LNCAP (cell line): ENCODE results near the gene TMEM60.

Experiments used
- TF ChIP-seq, protein P1 (sequence below): fragments of 450-650 bp; IDR thresholded peaks from 2 replicates; pipeline ENCODE4 v1.5.1; 2017; ENCODE audit warnings: mild to moderate bottlenecking

TMEM60 gene

DNA sequence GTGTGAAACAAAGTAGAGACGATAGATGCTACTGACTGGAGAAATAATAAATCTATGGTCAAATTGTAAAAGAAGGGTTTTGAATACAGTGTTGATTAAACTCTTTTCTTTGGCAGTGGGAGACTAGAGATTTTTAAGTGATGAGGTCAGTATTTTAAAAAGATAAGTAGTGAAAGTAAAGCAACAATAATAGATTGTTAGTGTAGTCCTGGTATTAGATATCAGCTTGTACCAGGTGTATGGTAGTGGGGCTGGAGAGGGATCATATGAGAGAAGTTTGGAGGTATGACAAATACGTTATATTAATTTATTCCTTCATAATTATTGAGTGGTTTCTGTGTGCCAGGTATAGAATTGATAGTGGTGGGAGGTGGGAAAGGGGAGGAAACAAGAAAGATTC lies 25.6 kb upstream of the TMEM60 start:
- TF ChIP-seq, protein P1, sequence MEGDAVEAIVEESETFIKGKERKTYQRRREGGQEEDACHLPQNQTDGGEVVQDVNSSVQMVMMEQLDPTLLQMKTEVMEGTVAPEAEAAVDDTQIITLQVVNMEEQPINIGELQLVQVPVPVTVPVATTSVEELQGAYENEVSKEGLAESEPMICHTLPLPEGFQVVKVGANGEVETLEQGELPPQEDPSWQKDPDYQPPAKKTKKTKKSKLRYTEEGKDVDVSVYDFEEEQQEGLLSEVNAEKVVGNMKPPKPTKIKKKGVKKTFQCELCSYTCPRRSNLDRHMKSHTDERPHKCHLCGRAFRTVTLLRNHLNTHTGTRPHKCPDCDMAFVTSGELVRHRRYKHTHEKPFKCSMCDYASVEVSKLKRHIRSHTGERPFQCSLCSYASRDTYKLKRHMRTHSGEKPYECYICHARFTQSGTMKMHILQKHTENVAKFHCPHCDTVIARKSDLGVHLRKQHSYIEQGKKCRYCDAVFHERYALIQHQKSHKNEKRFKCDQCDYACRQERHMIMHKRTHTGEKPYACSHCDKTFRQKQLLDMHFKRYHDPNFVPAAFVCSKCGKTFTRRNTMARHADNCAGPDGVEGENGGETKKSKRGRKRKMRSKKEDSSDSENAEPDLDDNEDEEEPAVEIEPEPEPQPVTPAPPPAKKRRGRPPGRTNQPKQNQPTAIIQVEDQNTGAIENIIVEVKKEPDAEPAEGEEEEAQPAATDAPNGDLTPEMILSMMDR, result no peak

DNA sequence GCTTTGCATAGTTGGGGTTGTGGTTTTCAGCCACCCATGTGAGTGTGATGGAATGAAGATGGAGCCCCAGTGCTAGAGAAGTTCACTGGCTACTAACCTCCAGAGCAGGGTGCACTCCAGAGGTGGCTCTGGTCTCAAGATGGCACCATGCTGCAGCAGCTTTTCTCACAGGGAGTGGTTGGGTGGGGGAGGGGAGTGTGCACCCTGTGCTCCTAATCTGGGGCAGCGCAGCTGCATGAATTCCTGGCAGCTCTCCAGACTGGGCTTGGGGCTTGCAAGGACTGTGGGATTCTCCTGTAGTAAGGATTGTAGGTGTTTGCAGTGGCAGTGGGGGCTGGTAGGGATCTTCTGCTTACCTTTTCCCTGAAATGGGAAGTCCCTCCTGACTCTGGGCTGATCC lies 24.0 kb upstream of the TMEM60 start:
- TF ChIP-seq, protein P1, result no peak

DNA sequence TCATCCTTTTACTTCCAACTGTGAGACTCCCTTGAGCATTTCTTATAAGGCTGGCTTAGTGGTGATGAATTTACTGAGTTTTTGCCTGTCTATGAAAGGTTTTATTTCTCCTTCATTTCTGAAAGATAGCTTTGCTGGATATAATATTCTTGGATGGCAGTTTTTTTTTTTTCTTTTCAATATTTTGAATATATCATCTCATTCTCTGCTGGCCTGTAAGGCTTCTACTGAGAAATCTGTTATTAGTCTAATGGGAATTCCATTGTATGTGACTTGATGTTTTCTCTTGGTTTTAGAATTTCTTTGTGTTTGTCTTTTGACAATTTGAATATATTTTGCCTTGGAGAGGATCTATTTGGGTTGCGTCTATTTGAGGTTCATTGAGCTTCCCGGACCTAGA lies 22.7 kb upstream of the TMEM60 start:
- TF ChIP-seq, protein P1, result no peak

DNA sequence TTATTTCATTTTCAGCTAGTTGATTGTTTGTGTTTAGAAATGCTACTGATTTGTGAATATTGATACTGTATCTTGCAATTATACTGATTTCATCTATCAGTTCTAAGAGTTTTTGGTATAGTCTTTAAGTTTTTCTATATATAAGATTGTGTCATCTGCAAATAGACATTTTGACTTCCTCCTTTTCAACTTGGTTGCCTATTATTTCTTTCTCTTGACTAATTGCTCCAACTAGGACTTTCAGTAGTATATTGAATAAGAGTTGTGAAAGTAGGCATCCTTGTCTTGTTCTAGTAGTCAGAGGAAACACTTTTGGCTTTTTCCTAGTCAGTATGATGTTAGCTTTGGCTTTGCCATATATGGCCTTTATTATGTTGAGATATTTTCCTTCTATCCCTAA lies 20.8 kb upstream of the TMEM60 start:
- TF ChIP-seq, protein P1, result no peak

DNA sequence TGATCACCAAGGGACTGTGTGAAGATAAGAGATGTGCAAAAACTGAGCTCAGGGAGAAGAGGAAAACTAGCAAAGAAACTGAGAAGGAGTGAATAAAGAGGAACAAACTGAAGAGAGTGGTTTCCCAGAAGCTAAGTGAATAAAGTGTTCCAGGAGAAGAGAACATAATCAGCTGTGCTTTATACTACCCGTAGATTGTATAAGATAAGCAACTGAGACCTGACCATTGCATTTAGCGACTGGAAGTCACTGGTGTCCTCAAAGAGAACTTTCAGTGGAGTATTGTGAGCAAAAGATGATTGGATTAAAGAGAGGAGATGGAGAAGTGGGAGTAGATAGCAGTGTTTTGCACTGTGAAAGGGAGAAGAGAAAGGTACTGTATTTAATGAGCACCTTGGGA lies 14.9 kb upstream of the TMEM60 start:
- TF ChIP-seq, protein P1, result no peak

DNA sequence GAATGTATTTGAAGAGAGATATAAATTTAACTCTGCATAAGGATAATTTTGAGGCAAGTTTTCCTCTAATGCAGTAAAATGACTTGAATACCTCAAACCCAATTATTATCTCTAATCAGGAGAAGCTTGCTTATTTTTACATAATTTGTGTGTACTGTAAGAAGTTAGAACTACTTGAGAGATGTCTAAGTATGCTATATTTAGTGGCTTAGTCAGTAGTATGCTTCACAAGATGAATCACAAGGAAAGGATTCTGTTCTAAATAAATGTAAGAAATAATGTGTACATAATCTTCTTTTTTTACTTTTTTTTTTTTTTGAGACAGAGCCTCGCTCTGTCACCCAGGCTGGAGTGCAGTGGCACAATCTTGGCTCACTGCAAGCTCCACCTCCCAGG lies 14.1 kb upstream of the TMEM60 start:
- TF ChIP-seq, protein P1, result no peak

DNA sequence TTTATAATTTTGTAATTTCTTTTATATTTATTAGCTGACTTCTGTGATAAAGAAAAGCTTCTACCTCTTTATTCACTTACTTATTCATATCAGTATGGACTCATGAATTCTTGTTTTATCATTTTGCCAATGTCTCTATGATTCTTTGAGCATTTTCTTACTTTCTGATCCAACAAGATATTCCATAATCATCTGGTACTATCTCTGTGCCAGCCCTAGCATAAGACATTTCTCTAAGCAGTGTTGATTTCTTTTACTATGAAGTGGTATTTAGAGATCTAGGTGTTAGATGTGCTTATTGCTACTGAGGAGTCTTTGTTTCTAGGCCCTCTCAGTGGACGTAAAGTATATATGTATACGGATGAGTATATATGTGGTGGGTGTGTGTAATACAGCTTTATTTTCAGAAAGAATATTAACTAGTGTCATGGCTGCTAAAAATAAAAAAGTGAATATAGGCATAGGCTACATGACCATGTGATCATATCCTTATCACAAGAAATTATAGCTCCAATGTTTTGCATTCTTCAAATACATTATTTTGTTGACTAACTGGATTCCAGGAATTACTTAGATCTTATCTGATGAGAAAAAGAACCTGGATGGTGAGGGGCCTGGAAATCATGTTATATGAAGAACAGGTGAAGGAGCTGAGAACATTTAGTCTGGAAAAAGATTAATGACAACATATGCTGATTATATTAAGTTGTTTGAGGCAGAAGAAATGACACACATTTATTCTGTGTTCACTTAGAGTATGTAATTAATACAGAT lies 13.5 kb upstream of the TMEM60 start:
- TF ChIP-seq, protein P1, result no peak

DNA sequence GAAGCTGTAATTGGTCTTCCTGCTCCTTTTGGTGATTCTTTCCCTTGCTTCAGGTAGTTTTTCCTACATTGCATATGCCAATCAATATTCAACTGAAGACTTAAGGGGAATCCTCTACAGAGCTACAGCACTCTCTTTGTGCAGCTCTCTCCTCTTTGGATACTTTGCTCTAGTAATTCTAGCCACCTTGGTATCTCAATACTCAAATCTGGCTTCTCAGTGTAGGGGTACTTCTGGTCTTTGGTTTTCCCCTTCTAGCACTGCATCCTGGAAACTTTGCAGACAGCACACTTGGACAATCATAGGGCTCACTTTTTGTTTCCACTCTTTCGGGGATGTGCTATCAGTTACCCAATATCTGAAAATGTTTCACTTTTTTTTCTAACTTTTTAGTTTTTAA lies 10.3 kb upstream of the TMEM60 start:
- TF ChIP-seq, protein P1, result no peak
